HG03342 (cell line): ENCODE results near the gene POLN.
"Not testable (repeated sequence)": the region's sequence is repeated elsewhere in the genome, so short reads cannot be mapped to it uniquely, and the experiment has no call there.

Source experiments
- ATAC-seq: cut with Tn5 transposase; IDR thresholded peaks from one replicate; pipeline ENCODE4 v1.9.1; 2021; ENCODE audit warnings: mild to moderate bottlenecking, moderate library complexity; ENCODE audit not compliant: unreplicated experiment

POLN gene

GRCh38 chr4:2222838-2223237 is 19.1 kb downstream of the POLN start:
- no peak for ATAC-seq

DNA sequence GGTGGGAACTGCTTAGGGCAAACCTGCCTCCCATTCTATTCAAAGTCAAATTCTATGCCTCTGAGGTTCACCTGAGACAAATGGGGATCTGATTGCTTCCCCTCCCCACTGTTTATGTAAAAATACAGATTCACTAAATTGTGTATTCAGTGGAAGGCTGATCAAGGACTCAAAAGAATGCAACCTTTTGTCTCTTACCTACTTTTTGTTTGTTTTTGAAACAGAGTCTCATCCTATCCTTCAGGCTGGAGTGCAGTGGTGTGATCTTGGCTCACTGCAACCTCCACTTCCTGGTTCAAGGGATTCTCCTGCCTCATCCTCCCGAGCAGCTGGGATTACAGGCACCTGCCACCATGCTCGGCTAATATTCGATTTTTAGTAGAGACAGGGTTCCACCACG is 20.5 kb downstream of the POLN start:
- ATAC-seq = not testable (repeated sequence)

GRCh38 chr4:2220016-2220630 is 21.8 kb downstream of the POLN start:
- peak; percentile 61 for ATAC-seq

- no peak for ATAC-seq
Measured at GRCh38 chr4:2219233-2219760, 22.6 kb downstream of the POLN start.

- ATAC-seq = no peak
Measured at GRCh38 chr4:2218436-2218835, 23.5 kb downstream of the POLN start.

DNA sequence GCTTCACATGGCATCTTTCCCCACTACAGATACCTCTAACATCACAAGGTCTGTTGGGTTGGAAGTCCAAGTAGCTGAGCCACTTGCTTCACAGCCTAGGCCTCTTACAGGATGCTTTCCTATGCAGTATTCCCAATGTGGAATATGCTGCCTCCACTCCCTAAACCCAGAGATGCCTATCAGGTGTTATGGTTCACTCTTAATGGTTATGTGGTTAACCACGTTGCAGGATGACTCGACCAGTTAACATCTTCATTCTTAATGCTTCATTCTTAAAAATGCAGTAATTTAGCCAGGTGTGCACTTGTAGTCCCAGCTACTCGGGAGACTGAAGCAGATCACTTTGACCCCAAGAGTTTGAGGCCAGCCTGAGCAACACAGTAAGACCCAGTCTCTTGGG is 24.2 kb downstream of the POLN start:
- ATAC-seq = no peak

DNA sequence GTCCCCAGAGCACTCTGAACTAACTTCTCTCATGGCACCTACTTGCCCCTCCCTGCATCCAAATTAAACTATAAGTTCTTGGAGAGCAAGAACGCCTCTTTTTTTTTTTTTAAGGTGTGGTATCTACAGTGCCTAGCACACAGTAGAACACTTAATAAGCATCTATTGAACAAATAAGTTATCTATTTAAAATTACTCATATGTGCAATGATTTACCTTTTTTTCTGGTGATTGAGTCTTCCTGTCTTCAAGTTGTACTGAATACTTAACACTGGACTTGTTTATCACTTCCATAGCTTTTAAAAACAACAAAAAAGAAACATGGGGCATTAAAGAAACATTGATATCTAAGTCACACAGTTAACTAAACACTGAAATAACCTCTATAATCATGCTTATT is 29.1 kb downstream of the POLN start:
- no peak for ATAC-seq

DNA sequence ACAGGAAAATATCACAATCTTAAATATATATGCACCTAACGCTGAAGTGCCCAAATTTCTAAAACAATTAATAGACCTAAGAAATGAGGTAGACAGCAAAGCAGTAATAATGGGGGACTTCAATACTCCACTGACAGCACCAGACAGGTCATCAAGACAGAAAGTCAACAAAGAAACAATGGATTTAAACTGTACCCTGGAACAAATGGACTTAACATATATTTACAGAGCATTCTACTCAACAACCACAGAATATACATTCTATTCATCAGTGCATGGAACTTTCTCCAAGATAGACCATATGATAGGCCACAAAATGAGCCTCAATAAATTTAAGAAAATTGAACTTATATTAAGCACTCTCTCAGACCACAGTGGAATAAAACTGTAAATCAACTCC is 39.1 kb downstream of the POLN start:
- not testable (repeated sequence) for ATAC-seq

GRCh38 chr4:2194496-2194895 is 47.4 kb downstream of the POLN start:
- ATAC-seq = no peak

GRCh38 chr4:2193326-2193725 is 48.6 kb downstream of the POLN start:
- no peak for ATAC-seq

GRCh38 chr4:2186865-2187172 is 55.1 kb downstream of the POLN start:
- ATAC-seq = no peak

DNA sequence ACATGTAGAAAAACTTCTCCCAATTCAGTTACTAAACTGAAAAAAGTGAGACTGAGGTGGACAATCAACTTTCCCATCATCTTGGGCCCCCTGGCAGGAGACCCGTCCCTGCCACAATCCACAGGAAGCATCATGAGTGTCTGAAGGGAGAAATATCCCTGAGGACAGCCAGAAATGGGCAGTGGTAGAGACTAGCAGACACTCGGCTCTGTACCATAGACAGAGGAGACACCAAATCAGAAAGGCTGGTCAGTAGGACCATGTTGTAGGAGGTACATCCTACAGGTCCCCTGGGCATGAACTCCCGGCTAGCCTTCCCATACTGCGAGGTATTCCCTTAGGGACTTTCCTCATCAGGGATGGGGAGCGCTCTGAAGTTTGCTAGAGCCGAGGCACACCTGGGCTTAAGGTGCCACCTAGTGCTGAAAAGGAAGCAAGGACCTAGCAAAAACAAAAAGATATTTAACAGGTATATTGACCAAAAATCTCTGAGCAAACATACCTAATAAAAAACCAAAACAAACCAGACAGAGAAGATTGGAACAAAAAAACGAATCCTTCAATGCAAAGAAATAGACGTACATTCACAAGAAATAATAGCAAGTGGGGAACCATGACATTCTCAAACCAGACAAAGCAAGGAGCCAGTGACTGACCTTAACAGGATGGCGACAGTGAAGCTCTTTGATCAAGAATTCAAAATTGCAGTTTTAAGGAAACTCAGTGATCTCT is 55.6 kb downstream of the POLN start:
- ATAC-seq = no peak

GRCh38 chr4:2183394-2183793 is 58.5 kb downstream of the POLN start:
- ATAC-seq = no peak

DNA sequence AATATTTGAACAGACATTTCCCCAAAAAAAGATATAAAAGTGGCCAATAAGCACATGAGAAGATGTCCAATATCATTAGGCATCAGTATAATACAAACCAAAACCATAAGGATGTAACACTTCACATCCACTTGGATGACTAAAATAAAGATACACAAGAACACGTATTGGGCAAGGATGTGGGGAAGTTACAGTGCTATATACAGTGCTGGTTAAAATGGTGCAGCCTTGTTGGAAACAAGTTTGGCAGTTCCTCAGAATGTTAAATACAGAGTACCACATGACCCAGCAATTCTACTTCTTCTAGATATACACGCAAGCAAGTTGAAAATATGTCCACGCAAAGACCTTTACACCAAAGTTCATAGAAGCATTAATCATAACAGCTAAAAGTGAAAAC is 58.9 kb downstream of the POLN start:
- ATAC-seq = no peak

GRCh38 chr4:2180410-2180809 is 61.5 kb downstream of the POLN start:
- ATAC-seq = no peak

DNA sequence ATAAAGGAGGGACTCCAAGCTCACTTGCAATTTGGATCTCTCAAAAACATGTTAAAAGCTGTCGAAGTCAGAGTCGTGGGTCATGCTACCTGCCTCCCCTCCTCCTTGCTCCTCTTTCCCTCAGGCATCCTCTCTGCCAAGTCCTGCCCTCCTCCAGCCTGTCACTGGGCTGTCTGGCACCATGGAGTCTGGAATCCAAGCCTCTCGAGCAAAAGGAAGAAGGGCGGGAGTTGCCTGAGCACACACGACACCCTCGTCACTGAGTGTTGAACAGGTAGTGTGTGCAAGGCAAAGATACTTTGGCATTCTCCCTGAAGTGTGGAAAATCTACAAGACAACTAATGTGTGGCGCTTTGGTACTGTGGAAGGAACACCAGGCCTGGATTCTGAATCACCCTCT is 62.2 kb downstream of the POLN start:
- no peak for ATAC-seq

- no peak for ATAC-seq
Measured at GRCh38 chr4:2178986-2179385, 62.9 kb downstream of the POLN start.

DNA sequence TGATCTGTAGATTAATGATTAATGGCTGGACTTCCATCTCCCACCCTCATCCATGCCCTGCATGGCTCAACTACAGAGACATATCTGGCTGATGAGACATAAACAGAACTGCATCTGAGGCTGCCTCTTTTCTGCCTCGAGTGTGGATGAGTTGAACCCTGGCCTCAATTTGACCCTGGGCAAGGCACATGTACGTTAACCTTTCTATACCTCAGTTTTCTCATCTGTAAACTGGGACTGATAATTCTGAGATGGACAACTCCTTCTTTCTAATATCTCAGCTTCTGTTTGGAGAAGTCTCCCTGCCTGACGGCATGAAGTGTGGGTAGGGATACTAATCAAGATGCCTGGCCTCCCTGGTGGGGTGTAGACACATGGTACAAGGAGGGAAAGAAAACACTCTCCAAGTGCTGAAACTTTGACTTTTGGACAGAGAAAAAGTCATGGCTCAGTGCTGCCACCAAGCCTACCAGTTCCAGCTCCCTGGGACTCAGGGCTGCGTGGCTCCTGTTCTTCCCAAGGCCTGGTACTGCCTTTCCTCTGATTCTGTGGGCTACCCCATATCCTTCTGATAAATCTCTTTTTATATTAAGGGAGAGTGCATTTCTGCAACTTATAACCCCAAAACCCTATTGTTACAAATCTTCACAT is 64.4 kb downstream of the POLN start:
- ATAC-seq = no peak

GRCh38 chr4:2175990-2176698 is 65.8 kb downstream of the POLN start:
- no peak for ATAC-seq

- no peak for ATAC-seq
Measured at GRCh38 chr4:2174061-2174460, 67.9 kb downstream of the POLN start.

DNA sequence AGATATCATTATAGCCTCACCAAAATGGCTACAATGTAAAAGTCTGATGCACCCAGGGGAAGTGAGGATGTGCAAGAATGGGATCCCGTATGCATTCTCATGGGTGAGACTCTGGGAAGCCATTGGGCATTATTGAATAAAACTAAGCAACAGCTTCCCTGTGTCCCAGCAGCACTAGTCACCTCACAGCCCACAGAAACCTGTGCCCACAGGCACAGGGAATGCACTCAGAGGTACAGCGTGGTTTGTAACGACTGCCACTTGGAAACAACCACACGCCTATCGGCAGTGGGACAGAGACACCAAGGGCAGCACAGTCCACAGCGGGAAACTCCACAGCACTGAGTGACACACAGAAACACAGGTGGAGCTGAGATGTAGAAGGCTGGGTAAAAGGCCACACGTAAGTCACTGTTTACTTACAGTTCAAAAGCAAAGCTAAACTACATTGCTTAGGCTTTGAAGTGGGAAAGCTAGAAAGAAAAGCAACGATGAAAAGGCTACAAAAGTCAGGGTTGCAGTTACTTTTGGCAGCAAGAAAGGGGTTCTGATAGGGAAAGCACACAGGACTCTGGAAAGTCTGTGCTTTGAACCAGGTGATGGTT is 69.2 kb downstream of the POLN start:
- no peak for ATAC-seq
